ENCODE data around the gene MPZL1. TPM values are rescaled to one million over a fixed set of nuclear protein-coding genes. Genes with fewer than 3 reads are reported as not detected.

Gene MPZL1
- total and polyA plus RNA-seq, 2 of the 13 experiments (the other 11 are each of a cell fraction or from before 2014, with no cell fraction given): 38.0 to 68.7 TPM

DNA sequence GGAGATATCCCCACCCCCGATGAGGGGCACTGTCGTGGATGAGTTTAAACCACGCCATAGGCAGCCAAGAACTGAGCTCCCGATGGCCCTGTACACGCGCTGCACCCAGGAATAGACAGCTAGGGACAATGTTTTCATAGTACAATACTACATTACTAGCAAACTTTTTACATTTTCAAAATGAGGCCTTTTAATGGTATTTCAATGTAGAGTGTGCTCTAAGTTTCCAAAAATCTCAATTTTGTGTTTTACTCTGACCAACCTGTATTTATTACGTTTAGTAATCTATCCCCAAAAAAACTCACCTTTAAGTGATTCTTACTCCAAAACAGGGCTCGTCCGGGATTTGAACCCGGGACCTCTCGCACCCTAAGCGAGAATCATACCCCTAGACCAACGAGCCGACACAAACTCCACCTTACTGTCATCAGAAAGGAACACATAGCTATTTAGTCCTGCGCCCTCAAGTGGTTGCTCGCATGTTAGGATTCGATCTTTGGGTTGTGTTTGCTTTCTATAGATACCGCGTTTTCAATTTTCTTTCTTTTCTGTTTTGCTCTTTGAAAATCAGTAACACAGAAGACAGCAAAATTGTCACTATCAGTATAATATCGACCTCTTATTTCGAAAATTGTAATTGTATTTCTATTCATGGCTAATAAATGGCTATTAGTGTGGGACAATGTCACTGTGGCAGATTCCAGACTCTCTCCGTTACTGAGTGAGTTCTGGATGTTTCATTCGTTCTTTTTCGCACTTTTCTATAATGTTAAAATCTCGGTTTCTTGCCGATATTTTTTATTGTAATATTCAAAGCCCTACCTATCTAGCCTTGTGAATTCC is 6.4 kb upstream of the MPZL1 start (continued):
- TF ChIP-seq CBX5 (CRISPR knock-in tag; IDR thresholded peaks at IDR 0.05; ENCODE audit: borderline replicate concordance) (peak; percentile 57; the same call in 1 of the 2 replicates), ZNF432 (CRISPR knock-in tag; IDR thresholded peaks at IDR 0.05; ENCODE audit: borderline replicate concordance) (0 out of 2 replicates have a peak, but pooled peaks have one; percentile 0), ZNF547 (CRISPR knock-in tag; IDR thresholded peaks at IDR 0.05) (no peak), ZNF772 (CRISPR knock-in tag; IDR thresholded peaks at IDR 0.05) (peak; percentile 62; the same call in 1 of the 2 replicates), MED1 (CRISPR knock-in tag; IDR thresholded peaks at IDR 0.05) (peak; percentile 42; the same call in 1 of the 2 replicates), TSC22D2 (CRISPR knock-in tag; IDR thresholded peaks at IDR 0.05; ENCODE audit: borderline replicate concordance) (peak; percentile 88; the same call in 1 of the 2 replicates), ZMYM2 (CRISPR knock-in tag; IDR thresholded peaks at IDR 0.05) (no peak), KAT7 (CRISPR knock-in tag; IDR thresholded peaks at IDR 0.05; ENCODE audit: borderline replicate concordance) (peak; percentile 87; the same call in 1 of the 2 replicates), STAT5B (CRISPR knock-in tag; IDR thresholded peaks at IDR 0.05) (0 out of 2 replicates have a peak, but pooled peaks have one; percentile 37), ZNF777 (CRISPR knock-in tag; IDR thresholded peaks at IDR 0.05) (peak; percentile 23; the same call in 1 of the 2 replicates), RCOR2 (CRISPR knock-in tag; IDR thresholded peaks at IDR 0.05) (peak; percentile 68), SRSF4 (IDR thresholded peaks at IDR 0.05; ENCODE audit: low read depth, low read length, poor library complexity, severe bottlenecking) (no peak), ONECUT2 (CRISPR knock-in tag; IDR thresholded peaks at IDR 0.05) (peak; percentile 59; the same call in 1 of the 2 replicates), ZNF24 (IDR thresholded peaks at IDR 0.05) (peak; percentile 98), CBX1 (IDR thresholded peaks at IDR 0.05; ENCODE audit: low read depth) (peak; percentile 58), ZNF782 (CRISPR knock-in tag; IDR thresholded peaks at IDR 0.05; ENCODE audit: borderline replicate concordance) (no peak), ZFP1 (CRISPR knock-in tag; IDR thresholded peaks at IDR 0.05) (peak; percentile 60; the same call in 1 of the 2 replicates), ZNF879 (CRISPR knock-in tag; IDR thresholded peaks at IDR 0.05) (no peak), ZNF850 (CRISPR knock-in tag; conservative IDR thresholded peaks at IDR 0.05) (no peak)
- TF ChIP-seq, protein P1, sequence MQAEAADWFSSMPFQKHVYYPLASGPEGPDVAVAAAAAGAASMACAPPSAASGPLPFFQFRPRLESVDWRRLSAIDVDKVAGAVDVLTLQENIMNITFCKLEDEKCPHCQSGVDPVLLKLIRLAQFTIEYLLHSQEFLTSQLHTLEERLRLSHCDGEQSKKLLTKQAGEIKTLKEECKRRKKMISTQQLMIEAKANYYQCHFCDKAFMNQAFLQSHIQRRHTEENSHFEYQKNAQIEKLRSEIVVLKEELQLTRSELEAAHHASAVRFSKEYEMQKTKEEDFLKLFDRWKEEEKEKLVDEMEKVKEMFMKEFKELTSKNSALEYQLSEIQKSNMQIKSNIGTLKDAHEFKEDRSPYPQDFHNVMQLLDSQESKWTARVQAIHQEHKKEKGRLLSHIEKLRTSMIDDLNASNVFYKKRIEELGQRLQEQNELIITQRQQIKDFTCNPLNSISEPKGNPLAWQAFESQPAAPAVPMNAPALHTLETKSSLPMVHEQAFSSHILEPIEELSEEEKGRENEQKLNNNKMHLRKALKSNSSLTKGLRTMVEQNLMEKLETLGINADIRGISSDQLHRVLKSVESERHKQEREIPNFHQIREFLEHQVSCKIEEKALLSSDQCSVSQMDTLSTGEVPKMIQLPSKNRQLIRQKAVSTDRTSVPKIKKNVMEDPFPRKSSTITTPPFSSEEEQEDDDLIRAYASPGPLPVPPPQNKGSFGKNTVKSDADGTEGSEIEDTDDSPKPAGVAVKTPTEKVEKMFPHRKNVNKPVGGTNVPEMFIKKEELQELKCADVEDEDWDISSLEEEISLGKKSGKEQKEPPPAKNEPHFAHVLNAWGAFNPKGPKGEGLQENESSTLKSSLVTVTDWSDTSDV (CRISPR knock-in tag; IDR thresholded peaks at IDR 0.05): no peak
- TF ChIP-seq, protein P2, sequence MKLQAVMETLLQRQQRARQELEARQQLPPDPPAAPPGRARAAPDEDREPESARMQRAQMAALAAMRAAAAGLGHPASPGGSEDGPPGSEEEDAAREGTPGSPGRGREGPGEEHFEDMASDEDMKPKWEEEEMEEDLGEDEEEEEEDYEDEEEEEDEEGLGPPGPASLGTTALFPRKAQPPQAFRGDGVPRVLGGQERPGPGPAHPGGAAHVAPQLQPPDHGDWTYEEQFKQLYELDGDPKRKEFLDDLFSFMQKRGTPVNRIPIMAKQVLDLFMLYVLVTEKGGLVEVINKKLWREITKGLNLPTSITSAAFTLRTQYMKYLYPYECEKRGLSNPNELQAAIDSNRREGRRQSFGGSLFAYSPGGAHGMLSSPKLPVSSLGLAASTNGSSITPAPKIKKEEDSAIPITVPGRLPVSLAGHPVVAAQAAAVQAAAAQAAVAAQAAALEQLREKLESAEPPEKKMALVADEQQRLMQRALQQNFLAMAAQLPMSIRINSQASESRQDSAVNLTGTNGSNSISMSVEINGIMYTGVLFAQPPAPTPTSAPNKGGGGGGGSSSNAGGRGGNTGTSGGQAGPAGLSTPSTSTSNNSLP (IDR thresholded peaks at IDR 0.05; ENCODE audit: low read depth, low read length): no peak; the same call in 1 of the 2 replicates
- TF ChIP-seq, protein P3, sequence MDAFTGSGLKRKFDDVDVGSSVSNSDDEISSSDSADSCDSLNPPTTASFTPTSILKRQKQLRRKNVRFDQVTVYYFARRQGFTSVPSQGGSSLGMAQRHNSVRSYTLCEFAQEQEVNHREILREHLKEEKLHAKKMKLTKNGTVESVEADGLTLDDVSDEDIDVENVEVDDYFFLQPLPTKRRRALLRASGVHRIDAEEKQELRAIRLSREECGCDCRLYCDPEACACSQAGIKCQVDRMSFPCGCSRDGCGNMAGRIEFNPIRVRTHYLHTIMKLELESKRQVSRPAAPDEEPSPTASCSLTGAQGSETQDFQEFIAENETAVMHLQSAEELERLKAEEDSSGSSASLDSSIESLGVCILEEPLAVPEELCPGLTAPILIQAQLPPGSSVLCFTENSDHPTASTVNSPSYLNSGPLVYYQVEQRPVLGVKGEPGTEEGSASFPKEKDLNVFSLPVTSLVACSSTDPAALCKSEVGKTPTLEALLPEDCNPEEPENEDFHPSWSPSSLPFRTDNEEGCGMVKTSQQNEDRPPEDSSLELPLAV (CRISPR knock-in tag; conservative IDR thresholded peaks at IDR 0.05; ENCODE audit: low read depth): no peak
- TF ChIP-seq, protein P4, sequence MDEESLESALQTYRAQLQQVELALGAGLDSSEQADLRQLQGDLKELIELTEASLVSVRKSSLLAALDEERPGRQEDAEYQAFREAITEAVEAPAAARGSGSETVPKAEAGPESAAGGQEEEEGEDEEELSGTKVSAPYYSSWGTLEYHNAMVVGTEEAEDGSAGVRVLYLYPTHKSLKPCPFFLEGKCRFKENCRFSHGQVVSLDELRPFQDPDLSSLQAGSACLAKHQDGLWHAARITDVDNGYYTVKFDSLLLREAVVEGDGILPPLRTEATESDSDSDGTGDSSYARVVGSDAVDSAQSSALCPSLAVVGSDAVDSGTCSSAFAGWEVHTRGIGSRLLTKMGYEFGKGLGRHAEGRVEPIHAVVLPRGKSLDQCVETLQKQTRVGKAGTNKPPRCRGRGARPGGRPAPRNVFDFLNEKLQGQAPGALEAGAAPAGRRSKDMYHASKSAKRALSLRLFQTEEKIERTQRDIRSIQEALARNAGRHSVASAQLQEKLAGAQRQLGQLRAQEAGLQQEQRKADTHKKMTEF (CRISPR knock-in tag; IDR thresholded peaks at IDR 0.05): peak; percentile 58
